Activated naive CD4-positive, alpha-beta T cell treated with anti-CD3 and anti-CD28 coated beads, Interleukin-2, amount 50 U/mL, for 72 hours (primary cell): ENCODE data around the gene UBAP2L. TPM values are rescaled to one million over a fixed set of nuclear protein-coding genes. Genes with fewer than 3 reads are reported as not detected.
"Not testable (repeated sequence)": the region's sequence is repeated elsewhere in the genome, so short reads cannot be mapped to it uniquely, and the experiment has no call there.

Experiments used
- ATAC-seq, 2 donors: fragments of 150-1000 bp; cut with Tn5 transposase; 2 replicates each; pipeline ENCODE4 v1.10.0; 2021; ENCODE audit warnings: mild to moderate bottlenecking in 2 of 2, moderate library complexity in 2 of 2
- DNase-seq, 2 donors: peaks; one replicate each; pipeline ENCODE4 v3.0.0; 2021 to 2022; ENCODE audit warnings: low spot score in 2 of 2
- H3K27ac Mint-ChIP-seq, 2 donors: one replicate each; pipeline ENCODE4 v1.8.0; 2022; ENCODE audit warnings: mild to moderate bottlenecking in 2 of 2, mixed read lengths in 2 of 2
- H3K36me3 Mint-ChIP-seq, 2 donors: one replicate each; pipeline ENCODE4 v1.8.0; 2022; ENCODE audit warnings: mixed read lengths in 2 of 2
- H3K9me3 Mint-ChIP-seq, 2 donors: one replicate each; pipeline ENCODE4 v1.8.0; 2022; ENCODE audit warnings: mixed read lengths in 2 of 2
- total RNA-seq, 2 donors: library from RNA; stranded (reverse); gene quantifications; one replicate each; pipeline ENCODE4 v1.2.3, GENCODE V29; 2022

The UBAP2L gene
- total RNA-seq, 2 donors from 2014 or later, result 188 to 240 TPM

GRCh38 chr1:154263465-154264332 lies 42.9 kb downstream of the UBAP2L start:
- DNase-seq, result no peak
- Mint-ChIP-seq H3K9me3 (no peaks in the 10 kb centered on the region), H3K36me3 (peaks cover 6 to 37% of the 10 kb centered on the region in 2 donors), H3K27ac (peak overlapping the region; percentile 53 to 78)
- ATAC-seq, result peak in 1 of 2 donors; percentile 38

- Mint-ChIP-seq H3K27ac (peak overlapping the region; percentile 53 to 78), H3K9me3 (no peaks in the 10 kb centered on the region), H3K36me3 (peaks cover 5 to 34% of the 10 kb centered on the region in 2 donors)
- DNase-seq, result no peak
- peak; percentile 50 to 65 for ATAC-seq
Measured at GRCh38 chr1:154264454-154264853, 43.7 kb downstream of the UBAP2L start.

- H3K27ac Mint-ChIP-seq, result peak overlapping the region; percentile 69 to 78
- no peak for DNase-seq
- H3K36me3 Mint-ChIP-seq, result peaks cover under 1 to 28% of the 10 kb centered on the region in 2 donors
- H3K9me3 Mint-ChIP-seq, result no peaks in the 10 kb centered on the region
- ATAC-seq, result peak; percentile 72 to 77
Measured at GRCh38 chr1:154265586-154265985, 44.8 kb downstream of the UBAP2L start.

- Mint-ChIP-seq H3K9me3 (no peaks in the 10 kb centered on the region), H3K27ac (peak overlapping the region; percentile 90 to 98), H3K36me3 (peaks cover 26 to 39% of the 10 kb centered on the region in 2 donors)
- DNase-seq (no peak), ATAC-seq (peak in 1 of 2 donors; percentile 51)
Measured at GRCh38 chr1:154270833-154271232, 50.1 kb downstream of the UBAP2L start.

DNA sequence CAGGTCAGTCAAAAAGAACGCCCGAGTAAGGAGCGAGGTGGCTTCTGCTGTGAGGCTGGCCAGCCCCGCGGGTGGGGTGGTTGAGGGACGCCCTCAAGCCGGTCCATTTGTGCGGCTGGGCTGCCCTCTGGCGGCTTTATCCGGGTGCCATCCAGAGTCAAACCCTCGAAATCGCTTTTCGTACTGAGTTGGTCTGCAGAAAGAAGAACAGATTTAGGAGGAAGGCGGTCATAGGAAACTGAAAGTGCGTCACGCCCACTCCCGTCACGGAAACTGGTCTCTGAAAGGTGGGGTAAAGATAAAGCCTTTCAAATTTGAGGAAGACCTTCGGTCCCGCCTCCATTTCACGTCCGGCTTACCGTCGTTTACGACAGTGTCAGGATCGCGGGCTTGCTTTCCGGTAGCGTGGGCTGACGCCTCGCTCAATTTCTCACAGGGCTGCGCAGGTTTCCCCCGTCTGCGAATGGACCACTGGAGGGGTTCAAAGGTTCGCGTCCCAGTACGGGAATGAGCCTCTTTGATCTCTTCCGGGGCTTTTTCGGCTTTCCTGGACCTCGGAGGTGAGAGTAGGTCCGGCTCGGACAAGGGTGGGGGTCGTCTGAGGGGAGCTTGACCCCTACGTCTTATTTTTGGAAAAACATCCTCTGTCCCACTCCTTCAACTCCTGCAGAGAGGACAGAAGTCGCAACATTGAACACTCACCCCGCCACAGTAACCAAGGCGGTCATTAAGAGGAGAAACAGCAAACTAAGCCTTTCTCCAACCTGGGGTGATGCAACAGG lies 51.7 kb downstream of the UBAP2L start, which contains the start of gene HAX1:
HAX1 (plus strand) TSS at position 413 of the 782 bp plus-strand sequence; CDS start at position 508, 95 bp downstream.
- DNase-seq (peak; percentile 87 to 97), ATAC-seq (peak; percentile 91)
- H3K36me3 Mint-ChIP-seq, result peaks cover 26 to 39% of the 10 kb centered on the region in 2 donors
- peak within 1 kb of the TSS; percentile 98 to 99 for H3K27ac Mint-ChIP-seq
- no peaks in the 10 kb centered on the region for H3K9me3 Mint-ChIP-seq

DNA sequence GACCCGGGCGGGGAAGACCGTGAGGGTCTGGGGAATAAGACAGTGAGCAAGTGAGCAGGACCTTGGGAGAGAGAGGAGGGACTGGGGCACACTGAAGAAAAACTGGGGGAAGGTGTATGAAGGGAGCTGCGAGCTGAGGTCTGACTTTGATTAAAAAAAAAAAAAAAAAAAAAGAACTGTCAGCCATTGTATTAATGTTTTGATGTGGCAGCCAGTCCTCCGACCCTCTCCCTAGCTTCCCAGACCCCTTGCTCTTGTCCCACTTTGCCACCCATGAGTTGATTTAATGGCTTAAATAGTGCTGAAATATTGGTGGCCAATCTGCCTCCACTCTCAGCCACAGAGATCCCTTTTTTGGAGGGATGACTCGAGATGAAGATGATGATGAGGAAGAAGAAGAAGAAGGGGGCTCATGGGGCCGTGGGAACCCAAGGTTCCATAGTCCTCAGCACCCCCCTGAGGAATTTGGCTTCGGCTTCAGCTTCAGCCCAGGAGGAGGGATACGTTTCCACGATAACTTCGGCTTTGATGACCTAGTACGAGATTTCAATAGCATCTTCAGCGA lies 52.3 kb downstream of the UBAP2L start:
- peaks cover 26 to 39% of the 10 kb centered on the region in 2 donors for H3K36me3 Mint-ChIP-seq
- no peaks in the 10 kb centered on the region for H3K9me3 Mint-ChIP-seq
- DNase-seq (no peak), ATAC-seq (no peak)
- H3K27ac Mint-ChIP-seq, result peak overlapping the region; percentile 98 to 99

- no peak for ATAC-seq
- Mint-ChIP-seq H3K9me3 (no peaks in the 10 kb centered on the region), H3K36me3 (peaks cover 26 to 28% of the 10 kb centered on the region in 2 donors), H3K27ac (no peak overlapping the region)
- DNase-seq, result peak in 1 of 2 donors; percentile 33
Measured at GRCh38 chr1:154276797-154277196, 56.0 kb downstream of the UBAP2L start.

DNA sequence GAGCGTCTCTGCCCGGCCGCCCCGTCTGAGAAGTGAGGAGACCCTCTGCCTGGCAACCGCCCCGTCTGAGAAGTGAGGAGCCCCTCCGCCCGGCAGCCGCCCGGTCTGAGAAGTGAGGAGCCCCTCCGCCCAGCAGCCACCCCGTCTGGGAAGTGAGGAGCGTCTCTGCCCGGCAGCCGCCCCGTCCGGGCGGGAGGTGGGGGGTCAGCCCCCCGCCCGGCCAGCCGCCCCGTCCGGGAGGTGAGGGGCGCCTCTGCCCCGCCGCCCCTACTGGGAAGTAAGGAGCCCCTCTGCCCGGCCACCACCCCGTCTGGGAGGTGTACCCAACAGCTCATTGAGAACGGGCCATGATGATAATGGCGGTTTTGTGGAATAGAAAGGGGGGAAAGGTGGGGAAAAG lies 66.8 kb downstream of the UBAP2L start:
- ATAC-seq, H3K27ac Mint-ChIP-seq, DNase-seq, H3K36me3 Mint-ChIP-seq, H3K9me3 Mint-ChIP-seq: not testable (repeated sequence)

DNA sequence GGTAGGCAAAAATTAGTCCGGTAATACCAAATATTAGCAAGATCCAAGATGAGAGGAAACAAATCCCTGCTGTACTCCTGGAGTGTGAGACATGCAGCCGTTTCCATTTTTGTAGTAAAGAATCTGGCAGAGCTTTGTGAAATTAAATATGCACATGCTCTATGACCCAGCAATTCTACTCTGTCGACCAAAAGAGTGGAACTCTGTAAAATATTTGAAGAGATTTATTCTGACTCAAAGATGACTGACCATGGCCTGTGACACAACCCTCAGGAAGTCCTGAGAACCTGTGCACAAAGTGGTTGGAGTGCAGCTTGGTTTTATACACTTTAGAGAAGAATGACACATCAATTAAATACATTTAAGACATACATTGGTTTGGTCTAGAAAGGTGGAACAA lies 67.9 kb downstream of the UBAP2L start:
- Mint-ChIP-seq H3K27ac (no peak overlapping the region), H3K9me3 (peaks cover 6 to 14% of the 10 kb centered on the region in 2 donors), H3K36me3 (peaks cover 0 to 7% of the 10 kb centered on the region in 2 donors)
- no peak for ATAC-seq
- DNase-seq, result no peak

- ATAC-seq, result no peak
- DNase-seq, result no peak
- H3K27ac Mint-ChIP-seq, result no peak overlapping the region
- peaks cover 12 to 19% of the 10 kb centered on the region in 2 donors for H3K36me3 Mint-ChIP-seq
- peaks cover 15 to 19% of the 10 kb centered on the region in 2 donors for H3K9me3 Mint-ChIP-seq
Measured at GRCh38 chr1:154290921-154291320, 70.2 kb downstream of the UBAP2L start.

DNA sequence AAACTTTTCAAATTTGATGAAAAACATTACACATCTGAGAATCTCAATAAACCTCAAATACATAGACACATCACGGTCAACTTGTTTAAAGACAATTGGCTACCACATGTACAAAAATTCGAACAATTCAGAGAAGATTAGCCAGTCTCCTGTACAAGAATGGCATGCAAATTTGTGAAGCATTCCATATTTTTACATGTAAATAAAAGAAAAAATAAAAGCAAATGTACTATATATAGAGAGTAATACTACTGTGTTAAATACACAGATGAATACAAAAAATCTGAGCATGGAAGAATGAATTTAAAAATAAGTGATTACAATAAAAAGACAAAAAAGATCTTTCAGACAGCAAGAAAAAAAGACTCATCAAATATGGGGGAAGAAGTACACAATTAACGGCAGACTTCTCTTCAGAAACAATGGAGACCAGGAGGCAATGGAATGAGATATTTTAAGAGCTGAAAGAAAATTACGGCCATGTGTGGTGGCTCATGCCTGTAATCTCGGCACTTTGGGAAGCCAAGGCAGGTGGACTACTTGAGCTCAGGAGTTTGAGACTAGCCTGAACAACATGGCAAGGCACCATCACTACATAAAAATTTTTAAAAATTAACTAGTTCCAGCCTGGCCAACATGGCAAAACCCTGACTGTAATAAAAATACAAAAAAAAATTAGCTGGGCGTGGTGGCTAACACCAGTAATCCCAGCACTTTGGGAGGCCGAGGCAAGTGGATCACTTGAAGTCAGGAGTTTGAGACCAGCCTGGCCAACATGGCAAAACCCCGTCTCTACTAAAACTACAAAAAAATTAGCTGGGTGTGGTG lies 74.9 kb downstream of the UBAP2L start:
- peaks cover 12 to 19% of the 10 kb centered on the region in 2 donors for H3K36me3 Mint-ChIP-seq
- peaks cover 15 to 19% of the 10 kb centered on the region in 2 donors for H3K9me3 Mint-ChIP-seq
- ATAC-seq (no peak), DNase-seq (no peak)
- no peak overlapping the region for H3K27ac Mint-ChIP-seq

- no peak for DNase-seq
- no peak overlapping the region for H3K27ac Mint-ChIP-seq
- ATAC-seq, result no peak
- no peaks in the 10 kb centered on the region for H3K36me3 Mint-ChIP-seq
- H3K9me3 Mint-ChIP-seq, result no peaks in the 10 kb centered on the region
Measured at GRCh38 chr1:154301582-154301981, 80.8 kb downstream of the UBAP2L start.

DNA sequence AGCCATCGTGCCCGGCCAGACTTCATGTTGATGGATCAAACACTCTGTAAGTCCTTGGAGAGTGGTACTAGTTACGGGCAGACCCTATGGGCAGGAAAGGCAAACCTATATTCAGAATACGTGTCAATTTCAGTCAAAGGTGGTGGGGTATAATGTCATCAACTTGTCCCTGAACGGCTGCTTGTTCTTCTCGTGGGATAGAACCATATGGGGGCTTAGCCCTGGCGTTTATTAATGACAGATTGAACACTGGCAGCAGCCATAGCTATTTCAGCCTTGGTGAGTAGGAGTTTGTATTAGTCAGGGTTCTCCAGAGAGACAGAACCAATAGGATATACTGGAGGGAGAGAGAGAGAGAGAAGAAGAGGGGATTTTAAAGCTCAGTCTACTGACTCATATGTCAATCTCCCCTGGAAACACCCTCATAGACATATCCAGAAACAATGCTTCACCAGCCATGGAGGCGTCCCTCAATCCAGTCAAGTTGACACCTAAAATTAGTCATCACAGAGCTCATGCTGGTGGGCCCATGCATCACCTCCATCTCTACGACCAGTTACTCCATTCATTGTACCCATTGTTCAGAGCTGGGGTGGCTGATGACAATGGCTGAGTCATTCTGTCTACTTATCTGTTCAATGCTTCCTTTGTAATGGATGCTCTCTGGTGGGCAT lies 84.0 kb downstream of the UBAP2L start:
- Mint-ChIP-seq H3K36me3 (no peaks in the 10 kb centered on the region), H3K9me3 (peaks cover 0 to 6% of the 10 kb centered on the region in 2 donors), H3K27ac (peak overlapping the region in 1 of 2 donors; percentile 2)
- peak; percentile 96 to 97 for ATAC-seq
- DNase-seq, result peak; percentile 15 to 64

DNA sequence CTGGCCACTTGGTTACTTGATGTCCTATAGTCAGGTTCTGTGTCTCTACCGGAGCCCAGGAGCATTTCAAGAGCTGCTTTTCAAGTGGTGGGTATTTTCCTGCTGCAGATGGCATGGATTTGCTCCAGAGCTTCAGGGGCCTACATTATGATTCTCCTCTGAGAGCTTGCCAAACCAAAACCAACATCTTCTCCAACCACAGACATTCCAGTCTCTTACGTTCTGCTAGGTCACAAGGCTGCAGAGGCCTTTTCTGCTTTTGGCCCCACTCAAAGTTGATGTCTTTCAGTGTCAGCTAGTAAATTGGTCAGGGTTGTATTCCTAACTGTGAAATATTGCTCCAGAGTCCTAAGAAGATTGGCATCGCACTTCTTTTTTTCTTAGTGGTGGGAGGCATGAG lies 85.4 kb downstream of the UBAP2L start:
- DNase-seq, result no peak
- Mint-ChIP-seq H3K36me3 (no peaks in the 10 kb centered on the region), H3K9me3 (peaks cover 0 to 6% of the 10 kb centered on the region in 2 donors), H3K27ac (no peak overlapping the region)
- no peak for ATAC-seq

GRCh38 chr1:154307670-154308270 lies 87.0 kb downstream of the UBAP2L start:
- H3K36me3 Mint-ChIP-seq, ATAC-seq, DNase-seq, H3K9me3 Mint-ChIP-seq: not testable (repeated sequence)
- H3K27ac Mint-ChIP-seq, result peak overlapping the region in 1 of 2 donors; percentile 25
